GM21619 (cell line): ENCODE measurements around the gene MED26.
"Not testable (repeated sequence)": the region's sequence is repeated elsewhere in the genome, so short reads cannot be mapped to it uniquely, and the experiment has no call there.

Source experiments
- ATAC-seq: cut with Tn5 transposase; IDR thresholded peaks from one replicate; pipeline ENCODE4 v1.9.1; 2021; ENCODE audit not compliant: unreplicated experiment

The MED26 gene

DNA sequence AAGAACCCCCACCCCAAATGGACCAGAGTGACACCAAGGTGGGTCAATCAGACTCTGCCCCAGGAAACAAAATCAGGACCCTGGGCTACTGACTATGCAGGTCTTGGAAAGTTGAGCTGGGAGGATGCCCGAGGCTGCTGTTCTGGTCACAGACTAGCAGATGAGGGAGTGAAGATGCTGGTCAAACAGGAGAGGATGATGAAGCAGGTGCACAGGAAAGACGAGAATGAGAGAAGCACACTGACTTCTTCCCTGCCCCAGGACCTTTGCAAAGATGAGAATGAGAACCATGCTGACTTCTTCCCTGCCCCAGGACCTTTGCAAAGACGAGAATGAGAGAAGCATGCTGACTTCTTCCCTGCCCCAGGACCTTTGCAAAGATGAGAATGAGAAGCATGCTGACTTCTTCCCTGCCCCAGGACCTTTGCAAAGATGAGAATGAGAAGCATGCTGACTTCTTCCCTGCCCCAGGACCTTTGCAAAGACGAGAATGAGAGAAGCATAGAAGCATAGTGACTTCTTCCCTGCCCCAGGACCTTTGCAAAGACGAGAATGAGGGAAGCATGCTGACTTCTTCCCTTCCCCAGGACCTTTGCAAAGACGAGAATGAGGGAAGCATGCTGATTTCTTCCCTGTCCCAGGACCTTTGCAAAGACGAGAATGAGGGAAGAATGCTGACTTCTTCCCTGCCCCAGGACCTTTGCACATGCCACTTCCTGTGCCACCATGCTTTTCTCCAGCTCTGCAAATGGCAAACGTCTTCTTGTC is 23.6 kb upstream of the MED26 start:
- not testable (repeated sequence) for ATAC-seq

DNA sequence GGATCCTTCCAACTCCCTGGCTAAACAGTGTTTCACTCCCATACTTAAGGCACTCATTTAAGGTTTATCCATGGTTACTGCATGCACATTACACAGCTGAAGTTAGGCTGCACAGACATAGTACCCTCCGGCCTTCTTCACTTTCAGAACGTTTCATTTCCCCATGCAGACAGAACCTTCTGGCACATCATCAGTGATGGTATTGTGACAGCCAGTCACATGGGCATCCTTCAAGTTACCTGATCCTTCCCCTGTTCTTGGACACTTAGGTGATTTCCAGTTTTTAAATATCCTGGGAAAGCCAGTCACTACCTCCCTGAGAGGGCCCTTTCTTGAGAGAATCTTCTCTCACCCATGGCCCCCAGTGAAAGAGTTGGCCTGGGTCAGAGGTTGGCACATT is 22.8 kb upstream of the MED26 start:
- ATAC-seq: no peak

DNA sequence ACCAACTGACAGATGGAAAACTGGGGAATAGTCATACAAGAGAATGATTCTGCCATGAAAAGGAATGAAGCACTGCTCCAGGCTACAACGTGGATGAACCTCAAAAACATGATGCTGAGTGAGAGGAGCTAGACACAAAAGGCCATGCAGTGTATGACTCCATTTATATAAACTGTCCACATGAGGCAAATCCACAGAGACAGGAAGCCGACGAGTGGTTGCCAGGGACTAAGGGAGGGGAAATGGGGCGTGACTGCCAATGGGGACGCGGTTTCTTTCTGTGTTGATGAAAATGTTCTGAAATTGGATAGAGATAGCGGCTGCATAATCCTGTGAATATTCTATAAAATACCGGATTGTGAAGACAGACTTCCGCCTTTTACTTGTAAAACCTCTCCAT is 21.7 kb upstream of the MED26 start:
- ATAC-seq: no peak

DNA sequence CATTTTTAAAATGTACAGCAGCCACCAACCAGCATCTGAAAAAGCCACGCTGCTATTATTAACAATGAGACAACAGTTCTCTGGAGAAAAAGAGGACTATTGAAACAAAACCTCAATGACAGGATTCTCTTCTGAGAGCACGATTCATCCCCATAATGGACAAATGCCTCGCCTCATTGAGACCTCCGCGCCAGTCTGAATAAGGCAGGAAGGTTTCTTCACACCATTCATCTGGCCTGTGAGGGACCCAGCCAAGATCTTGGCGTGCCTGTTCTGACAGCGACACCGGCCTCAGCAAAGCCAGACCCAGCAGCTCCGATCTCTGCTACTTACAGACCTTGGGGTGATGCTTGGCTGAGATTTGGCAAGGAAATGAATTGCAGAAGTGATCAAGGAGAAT is 17.1 kb upstream of the MED26 start:
- no peak for ATAC-seq

DNA sequence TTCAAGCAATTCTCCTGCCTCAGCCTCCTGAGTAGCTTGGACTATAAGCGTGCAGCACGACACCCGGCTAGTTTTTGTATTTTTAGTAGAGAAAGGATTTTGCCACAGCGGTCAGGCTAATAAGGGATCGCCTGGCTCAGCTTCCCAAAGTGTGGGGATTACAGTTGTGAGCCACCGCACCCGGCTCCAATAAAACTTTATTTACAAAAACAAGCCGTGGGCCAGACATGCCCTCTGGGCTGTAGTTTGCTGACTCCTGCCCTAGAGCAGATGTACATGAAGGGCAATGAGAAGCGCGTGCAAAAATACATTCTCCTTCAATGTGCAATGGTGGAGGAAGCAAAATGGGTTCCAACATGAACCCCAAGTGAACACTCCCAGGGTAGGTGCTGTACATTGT is 13.7 kb upstream of the MED26 start:
- ATAC-seq: no peak

DNA sequence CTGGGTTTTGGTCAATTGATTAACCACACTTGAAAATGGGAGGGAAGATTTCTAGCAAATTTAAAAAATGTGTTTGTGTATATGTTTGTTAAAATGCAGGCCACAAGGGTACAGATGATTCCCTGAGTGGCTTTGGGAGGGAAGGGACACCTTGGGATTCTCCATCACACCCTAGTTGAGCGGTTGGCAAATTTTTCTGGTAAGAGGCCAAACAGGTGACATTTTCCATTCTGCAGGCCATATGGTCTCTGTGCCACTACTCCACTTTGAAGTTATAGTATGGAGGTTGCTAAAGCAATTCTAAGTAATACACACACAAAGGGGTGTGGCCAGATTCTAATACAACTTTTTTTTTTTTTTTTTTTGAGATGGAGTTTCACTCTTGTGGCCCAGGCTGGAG is 12.9 kb upstream of the MED26 start:
- no peak for ATAC-seq

DNA sequence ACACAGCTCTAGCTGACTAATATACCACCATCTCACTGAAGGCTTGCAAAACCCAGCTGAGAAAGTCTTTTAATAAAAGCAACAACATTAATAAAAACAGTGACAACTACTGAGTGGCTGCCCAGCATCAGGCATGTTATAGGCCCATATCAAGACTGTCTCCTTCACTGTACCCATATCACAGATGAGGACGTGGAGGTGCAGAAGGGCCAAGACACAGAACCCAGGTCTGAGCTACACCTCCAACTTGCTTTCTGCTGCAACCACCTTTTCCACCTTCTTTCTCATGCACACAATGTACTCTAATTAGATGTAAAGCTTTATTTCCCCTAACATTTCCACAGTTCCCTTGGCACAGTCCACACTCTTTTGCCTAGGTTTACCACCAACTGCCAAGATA is 10.7 kb upstream of the MED26 start:
- no peak for ATAC-seq

DNA sequence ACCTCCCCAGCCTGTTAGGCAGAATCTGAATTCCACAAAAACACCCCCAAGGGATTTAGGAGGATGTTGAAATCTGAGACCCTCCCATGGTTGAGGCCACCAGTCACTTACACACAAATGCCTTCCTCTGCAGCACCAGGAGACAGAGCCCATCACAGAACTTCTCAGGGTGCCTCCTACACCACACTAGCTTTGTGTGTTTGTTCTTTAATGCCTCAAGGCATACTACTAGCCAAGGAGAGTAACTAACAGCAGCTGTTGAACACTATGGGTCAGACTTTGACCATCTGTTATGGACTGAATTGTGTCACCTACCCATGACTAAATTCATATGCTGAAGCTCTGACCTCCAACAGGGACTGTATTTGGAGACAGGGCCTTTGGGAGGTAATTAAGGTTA is 9.5 kb upstream of the MED26 start:
- ATAC-seq: no peak

DNA sequence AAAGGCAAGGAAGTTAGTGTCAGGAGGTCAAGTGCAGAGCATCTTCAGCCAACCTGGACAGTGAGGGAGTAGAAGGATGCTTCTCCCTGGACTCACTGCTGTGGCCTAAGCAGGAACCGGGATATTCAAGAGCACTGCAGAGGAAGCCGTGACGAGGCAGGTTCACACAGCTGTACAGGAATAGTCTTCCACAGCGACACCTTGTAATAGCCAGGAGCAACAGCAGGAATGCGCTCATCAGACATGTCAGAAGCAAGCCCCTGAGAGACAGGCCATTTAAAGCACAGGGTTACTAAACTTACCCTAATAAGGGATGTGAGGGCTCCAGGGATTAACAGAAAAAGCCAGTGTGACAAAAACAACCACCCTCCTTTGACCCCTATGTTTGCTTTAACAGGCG is 3.5 kb upstream of the MED26 start:
- ATAC-seq: no peak

DNA sequence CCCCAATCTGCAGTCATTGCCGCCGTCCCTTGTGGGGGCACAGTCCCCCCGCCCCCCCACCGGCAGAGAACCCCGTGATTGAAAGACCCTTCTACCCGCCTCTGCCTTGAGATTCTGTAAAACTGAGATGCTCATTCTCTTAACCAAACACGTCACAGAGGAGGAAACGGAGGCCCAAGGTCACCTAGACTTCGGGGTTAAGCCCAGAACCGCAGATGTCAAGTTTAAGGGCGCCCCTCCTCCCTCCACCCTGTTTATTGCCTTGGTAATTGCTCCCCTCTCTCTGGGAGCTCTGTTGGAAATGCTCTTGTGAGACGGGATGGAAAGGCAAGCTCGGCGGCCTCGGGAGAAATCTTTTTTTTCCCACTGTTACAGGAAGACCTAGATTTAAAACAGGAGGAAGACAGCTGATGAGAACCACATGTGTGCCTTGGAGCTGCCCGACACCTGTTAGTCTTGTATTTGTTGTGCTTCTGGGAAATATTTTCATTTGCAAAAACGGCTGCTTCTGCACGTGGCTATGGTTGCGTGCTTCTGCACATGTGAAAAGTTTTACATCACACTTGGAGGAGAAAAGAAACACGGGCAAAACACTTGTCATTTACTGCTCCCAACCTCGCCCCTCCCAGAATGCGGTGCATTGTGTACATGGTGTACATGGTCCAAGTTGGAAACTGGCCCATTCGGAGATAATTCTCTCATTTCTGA is 1.1 kb upstream of the MED26 start:
- ATAC-seq: no peak

DNA sequence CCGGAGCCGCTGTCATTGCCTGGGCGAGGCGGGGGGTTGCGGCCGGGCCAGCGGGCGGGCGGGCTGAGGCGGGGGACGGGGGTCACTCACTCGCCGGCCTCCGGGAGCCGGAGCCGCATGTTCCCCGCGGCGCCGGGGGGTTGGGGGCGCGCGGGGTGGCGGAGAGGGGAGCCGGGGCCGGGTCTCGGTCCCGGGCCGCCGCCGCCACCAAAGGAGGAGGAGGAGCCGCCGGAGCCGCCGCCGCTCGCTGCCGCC is 149 bp downstream of the MED26 start:
- no peak for ATAC-seq

DNA sequence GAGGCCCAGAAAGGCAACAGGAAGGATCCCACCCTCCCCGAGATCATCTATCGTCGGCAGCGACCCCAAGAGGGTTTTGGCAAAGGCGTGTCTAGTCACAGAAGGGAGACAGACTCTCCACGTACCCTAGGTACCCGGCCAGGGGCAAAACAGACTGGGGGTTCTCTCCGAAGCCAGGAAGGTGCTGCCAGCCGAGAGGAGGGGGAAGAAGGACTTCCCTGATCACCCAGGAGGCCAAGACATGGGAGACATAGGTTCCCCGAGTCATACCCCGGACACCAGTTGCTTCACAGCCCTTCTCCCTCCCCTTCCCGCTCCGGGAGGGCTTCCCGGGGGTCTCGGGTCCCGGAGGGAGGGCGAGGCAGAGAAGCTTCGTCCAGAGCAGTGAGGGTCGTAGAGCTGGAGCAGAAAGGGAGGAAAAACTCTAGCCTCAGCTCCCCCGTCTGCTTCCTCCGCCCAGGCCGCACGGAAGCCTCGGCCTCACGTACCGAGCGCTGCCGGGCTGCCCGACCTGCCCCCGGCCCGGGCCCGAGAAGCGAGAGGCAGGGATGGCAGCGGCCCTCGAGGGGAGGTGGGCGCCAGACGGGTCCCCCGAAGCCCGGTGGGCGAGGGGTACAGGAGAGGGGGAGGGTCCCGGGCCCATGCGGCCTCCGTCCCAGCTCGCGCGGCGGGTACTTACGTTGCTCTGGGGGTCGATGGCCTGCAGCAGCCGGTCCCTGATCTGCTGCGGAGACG is 644 bp downstream of the MED26 start:
- peak; percentile 9 for ATAC-seq

DNA sequence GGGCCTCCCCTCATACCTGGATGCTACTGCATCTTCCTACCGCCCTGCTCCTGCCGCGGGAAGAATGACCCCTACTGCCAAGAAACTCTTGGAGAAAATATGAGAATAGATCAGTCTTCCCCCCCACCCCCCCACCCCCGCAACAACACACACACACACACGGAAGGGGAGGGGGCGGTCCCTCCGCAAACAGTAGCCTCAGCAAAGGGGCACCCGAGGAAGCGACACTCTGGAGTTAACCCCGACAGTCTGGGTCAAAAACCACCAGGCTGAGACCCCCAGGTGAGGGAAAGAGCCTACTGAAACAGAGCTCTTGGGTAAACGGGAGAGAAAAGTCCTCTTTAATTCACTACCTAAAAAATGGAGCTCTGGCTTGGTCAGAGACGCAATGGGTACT is 1.2 kb downstream of the MED26 start:
- ATAC-seq: no peak

DNA sequence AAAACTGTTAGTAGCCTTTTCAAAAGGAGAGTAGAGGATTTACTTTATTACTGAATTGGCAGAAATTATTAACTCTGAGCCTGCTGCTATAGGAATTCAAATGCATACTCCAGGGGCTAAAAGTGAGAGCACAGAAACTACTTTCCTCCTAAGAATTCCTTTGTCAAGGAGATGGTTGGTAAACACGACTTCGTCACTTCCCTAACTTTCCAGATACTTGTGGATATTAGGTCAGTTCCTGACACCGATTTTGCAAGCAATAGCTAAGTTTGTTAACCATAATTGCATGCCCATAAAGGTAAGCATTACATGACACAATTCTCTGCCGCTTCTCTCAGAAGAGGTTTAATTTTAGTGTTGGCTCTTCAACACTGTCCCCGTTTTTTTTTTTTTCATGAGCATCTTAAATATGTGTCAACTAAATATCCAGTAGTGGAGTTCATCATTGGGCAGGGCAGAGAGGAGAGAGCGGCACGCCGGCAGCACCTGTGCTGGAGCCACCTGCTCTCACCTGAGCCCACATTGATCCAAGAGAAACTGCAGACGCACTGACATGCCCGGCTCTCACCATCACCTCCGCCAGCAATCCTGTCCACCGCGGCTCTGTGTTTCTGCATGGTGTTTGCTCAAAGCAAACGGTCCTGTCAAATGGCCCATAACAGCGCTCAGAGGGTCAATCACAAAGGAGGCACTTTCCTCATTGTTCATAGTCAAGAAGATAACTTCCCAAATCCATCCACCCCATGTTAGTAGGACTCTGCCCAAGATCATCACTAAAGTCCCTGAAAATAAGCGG is 2.6 kb downstream of the MED26 start:
- ATAC-seq: no peak

DNA sequence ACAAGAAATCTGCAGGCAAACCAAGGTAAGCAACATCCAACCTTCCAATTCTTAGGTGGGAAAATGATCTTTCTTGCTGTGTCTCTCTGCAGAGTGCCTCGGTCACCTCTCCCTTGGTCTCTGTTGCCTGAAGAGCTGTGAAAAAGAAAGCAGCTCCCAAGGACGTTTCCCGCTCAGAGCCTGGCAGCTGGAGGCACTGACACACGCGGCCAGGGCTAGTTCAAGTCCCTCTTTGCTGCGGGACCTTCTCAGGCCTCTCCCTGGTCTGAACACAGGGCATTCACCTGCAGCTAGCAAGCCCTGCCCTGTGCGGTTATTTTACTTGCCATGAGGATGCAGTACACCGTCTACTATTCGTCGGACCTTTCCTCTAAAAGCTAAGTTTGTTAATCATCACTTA is 3.8 kb downstream of the MED26 start:
- no peak for ATAC-seq

DNA sequence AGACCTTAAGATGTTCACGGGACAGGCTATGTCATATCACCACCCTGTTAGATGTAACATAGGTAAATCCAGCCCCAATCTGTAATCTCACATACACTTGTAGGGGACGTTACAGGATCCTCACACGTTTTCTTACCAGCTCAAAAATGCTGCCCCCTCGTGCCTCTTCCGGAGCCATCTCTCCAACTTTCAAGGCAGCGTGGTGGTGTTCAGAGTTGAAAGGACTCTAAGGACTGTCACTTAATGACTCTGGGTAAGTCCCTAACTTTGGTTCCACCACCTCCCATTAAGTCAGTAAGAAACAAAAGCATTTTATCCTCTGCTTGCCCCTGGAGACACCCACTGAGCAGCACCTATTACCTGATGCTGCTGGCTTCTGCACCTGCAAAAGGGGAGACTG is 4.4 kb downstream of the MED26 start:
- no peak for ATAC-seq

DNA sequence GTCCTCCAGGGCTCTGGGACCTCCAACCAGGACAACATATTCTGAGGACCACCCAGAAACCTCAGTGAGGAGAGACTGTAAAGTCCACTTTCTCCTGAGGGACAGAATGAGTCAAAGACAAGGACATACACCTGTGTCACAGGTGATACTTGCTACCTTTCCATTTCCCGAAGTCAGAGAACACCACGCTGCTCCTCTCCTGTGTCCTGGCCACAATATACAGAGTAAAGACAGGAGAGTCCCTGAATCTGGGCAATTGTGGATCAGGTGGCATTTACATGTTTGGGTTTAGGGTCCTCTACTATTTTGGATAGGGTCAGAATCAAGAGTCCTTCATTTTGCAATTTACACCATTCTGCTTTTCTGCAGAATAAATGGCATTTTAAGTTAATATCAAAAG is 4.9 kb downstream of the MED26 start:
- no peak for ATAC-seq

DNA sequence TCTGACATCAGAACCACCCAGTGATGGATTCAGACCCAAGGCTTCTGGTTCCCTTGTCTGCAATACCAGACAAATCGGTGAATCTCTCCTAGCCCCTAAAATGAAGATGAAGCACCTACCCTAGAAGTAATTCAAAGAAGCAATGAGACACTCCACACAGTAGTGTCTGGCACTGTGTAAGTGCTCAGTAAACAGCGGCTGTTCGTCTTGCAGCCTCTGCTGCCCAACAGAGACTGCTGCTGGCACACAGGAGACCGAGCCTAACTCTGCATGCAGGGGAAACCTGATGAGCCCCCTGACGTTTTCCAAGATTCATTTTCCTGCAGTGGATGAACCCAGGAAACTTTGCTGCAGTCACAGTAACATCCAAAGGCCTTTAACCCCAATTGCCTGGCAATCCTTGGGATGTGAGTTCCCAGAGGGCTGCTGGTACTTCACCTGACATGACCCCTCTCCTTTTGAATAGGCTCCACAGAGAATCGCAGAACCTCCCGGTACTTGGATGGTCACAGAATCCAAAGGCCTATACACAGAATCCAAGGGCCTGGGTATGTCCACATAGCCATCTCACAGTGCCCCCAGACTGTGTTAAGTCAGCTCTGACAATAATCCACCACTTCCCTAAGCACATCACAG is 6.7 kb downstream of the MED26 start:
- no peak for ATAC-seq

DNA sequence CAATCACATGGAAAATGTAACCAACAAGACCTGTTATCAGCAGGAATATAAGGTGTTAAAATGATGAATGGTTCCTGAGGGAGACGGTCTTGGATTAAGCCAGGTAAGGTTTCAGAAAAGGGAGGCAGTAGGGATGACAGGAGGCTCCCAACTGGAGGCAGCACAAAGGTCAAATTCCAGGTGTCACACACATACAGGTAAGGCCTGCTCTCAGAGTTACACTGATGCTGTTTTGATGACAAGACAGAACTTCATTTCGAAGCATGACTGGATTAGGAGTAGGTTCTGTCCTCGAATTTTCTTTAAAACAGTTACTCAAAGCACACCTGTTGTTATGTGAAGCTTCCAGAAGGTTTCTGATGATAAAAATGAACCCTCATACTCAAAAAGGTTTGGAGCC is 7.4 kb downstream of the MED26 start:
- no peak for ATAC-seq

DNA sequence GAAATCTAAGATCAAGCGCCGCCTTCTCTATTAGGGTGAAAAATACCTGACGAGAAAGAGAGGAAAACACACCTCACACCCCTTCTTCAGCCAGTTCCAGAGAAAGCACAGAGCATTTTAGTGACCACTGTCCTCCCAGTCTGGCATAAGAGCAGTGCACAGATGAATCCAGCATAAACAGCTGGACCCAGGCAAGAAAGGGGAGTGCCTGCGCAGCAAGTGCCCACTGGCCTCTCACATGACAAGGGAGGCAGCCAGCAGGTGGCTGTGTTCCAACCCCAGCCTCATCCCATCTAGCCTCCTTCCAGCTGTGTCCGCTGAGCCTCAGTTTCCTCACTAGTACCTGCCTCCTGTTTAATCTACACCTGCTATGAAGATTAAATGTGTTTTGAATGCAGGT is 8.0 kb downstream of the MED26 start:
- no peak for ATAC-seq

DNA sequence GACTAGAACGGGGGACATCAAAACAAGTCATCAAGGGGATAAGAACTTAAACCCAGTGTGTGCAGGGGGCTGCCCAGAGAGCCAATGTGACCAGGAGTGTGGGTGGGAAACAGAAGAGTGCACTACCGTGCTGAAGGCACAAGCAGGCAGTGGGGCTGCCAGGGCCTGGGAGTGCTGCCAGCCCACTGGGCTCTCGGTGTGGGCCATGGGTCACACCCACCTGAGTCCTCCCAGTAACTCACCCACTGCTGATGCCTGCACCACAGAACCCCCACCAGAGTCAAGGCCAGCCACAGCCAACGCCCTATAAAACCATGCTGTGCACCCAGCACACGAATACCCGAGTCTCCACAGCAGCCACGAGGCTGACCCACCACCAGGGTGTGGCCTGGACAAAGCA is 8.5 kb downstream of the MED26 start:
- ATAC-seq: no peak
